Amygdala (tissue), 56 donors: ENCODE data around the gene ZNF668.
"Not testable (repeated sequence)": the region's sequence is repeated elsewhere in the genome, so short reads cannot be mapped to it uniquely, and the experiment has no call there.

Experiments
- DNase-seq, 56 donors: peaks; one replicate each; lab custom pipeline; 2025; lab: John Stamatoyannopoulos, UW

Gene ZNF668

GRCh38 chr16:31023252-31023602, 50.8 kb downstream of the ZNF668 start:
- no peak for DNase-seq

DNA sequence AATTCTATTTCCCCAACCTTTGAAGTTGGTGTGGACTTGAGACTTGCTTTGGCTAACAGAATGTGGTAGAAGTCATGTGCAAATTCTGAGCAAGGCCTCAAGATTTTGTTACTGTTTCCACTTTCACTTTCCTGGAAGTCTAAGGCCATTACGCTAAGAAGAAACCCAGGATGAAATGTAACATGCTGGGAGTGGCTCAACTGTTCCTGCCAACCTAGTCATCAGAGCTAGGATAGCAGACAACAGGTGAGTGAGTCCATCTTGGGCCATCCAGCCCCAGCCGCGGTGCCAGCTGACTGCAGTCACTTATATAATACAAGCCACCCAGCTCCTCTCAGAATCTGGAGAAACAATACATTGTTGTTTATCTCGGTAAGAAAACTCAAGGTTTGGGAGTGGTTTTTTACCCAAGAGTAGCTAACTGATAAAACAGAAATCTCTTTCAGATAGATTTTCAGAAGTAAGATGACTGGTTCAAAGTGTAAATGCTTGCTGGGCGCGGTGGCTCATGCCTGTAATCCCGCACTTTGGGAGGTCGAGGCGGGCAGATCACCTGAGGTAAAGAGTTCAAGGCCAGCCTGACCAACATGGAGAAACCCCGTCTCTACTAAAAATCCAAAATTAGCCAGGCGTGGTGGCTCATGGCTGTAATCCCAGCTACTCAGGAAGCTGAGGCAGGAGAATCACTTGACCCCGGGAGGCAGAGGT, 51.3 kb downstream of the ZNF668 start:
- no peak for DNase-seq

- DNase-seq: no peak
These were observed 53.5 kb downstream of the ZNF668 start for GRCh38 chr16:31020536-31020935.

DNA sequence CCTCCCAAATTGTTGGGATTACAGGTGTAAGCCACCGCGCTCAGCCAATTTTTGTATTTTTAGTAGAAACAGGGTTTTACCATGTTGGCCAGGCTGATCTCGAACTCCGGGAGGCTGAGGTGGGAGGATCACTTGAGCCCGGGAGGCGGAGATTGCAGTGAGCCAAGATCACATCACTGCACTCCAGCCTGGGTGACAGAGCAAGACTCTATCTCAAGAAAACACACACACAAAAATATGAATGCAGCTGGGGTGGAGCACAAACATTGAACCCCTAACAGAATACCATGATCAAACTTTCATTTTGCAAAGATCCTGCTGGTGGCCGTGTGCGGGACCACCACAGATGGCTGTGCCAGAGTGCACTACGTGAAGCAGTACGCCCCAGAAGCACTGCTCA, 56.3 kb downstream of the ZNF668 start:
- DNase-seq: not testable (repeated sequence)

- DNase-seq: no peak
These were observed 58.0 kb downstream of the ZNF668 start for GRCh38 chr16:31016018-31016417.

DNA sequence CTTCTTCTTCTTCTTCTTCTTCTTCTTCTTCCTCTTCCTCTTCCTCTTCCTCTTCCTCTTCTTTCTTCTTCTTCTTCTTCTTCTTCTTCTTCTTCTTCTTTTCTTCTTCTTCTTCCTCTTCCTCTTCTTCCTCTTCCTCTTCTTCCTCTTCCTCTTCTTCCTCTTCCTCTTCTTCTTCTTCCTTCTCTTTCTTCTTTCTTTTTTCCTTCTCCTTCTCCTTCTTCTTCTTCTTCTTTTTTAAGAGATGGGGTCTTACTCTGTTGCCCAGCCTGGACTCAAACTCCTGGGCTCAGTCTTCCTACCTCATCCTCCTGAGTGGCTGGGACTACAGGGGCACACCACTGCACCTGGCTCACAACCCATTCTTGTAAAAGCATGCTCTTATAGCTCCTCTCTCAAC, 60.7 kb downstream of the ZNF668 start:
- not testable (repeated sequence) for DNase-seq

GRCh38 chr16:31011815-31012214, 62.2 kb downstream of the ZNF668 start:
- DNase-seq: not testable (repeated sequence)
